ENCODE results near the gene PRCP. TPM values are rescaled to one million over a fixed set of nuclear protein-coding genes. Genes with fewer than 3 reads are reported as not detected.

PRCP gene
- total RNA-seq, 2 donors from 2014 or later: 76.8 to 107 TPM

- Mint-ChIP-seq H3K4me1 (peaks cover 60% of the 10 kb centered on the region), H3K27ac (no peak overlapping the region), H3K36me3 (ENCODE audit: low read depth) (no peaks in the 10 kb centered on the region), H3K9me3 (no peaks in the 10 kb centered on the region), H3K4me3 (no peak overlapping the region), H3K27me3 (ENCODE audit: insufficient read depth) (peaks cover 53% of the 10 kb centered on the region)
- H3K4me3 ChIP-seq (ENCODE audit: low read length): no peak overlapping the region
- WGBS, 2 experiments (ENCODE audit: insufficient coverage in 1 of 2, insufficient read length in 1 of 2): 75 to 83% methylated on average over 1 of the region's 2 CpGs
- H3K9me3 ChIP-seq (ENCODE audit: control insufficient read depth, low read length): no peaks in the 10 kb centered on the region
- no peak for TF ChIP-seq CTCF (conservative IDR thresholded peaks at IDR 0.05)
- H3K9ac ChIP-seq (ENCODE audit: extremely low read depth, low read length, poor library complexity, severe bottlenecking): no peak overlapping the region
- no peaks in the 10 kb centered on the region for H3K36me3 ChIP-seq (ENCODE audit: control insufficient read depth, insufficient read depth, low read length)
- DNase-seq: no peak
- no peak overlapping the region for H3K27ac ChIP-seq (ENCODE audit: low read depth, low read length)
- H3K27me3 ChIP-seq (ENCODE audit: control insufficient read depth, insufficient read depth, low read length, poor library complexity, severe bottlenecking): peaks cover 56% of the 10 kb centered on the region
- H3K4me1 ChIP-seq (ENCODE audit: control insufficient read depth, insufficient read depth, low read length): peaks cover 19% of the 10 kb centered on the region
Measured at GRCh38 chr11:82815406-82815805, 84.8 kb downstream of the PRCP start.

GRCh38 chr11:82814379-82814778 lies 85.9 kb downstream of the PRCP start:
- H3K9ac ChIP-seq (ENCODE audit: extremely low read depth, low read length, poor library complexity, severe bottlenecking): no peak overlapping the region
- peaks cover 66% of the 10 kb centered on the region for H3K27me3 ChIP-seq (ENCODE audit: control insufficient read depth, insufficient read depth, low read length, poor library complexity, severe bottlenecking)
- no peaks in the 10 kb centered on the region for H3K36me3 ChIP-seq (ENCODE audit: control insufficient read depth, insufficient read depth, low read length)
- TF ChIP-seq CTCF (conservative IDR thresholded peaks at IDR 0.05): no peak
- Mint-ChIP-seq H3K27me3 (ENCODE audit: insufficient read depth) (peaks cover 57% of the 10 kb centered on the region), H3K27ac (peak overlapping the region; percentile 1), H3K4me1 (peaks cover 58% of the 10 kb centered on the region), H3K9me3 (no peaks in the 10 kb centered on the region), H3K36me3 (ENCODE audit: low read depth) (no peaks in the 10 kb centered on the region), H3K4me3 (no peak overlapping the region)
- no peak overlapping the region for H3K27ac ChIP-seq (ENCODE audit: low read depth, low read length)
- peaks cover 21% of the 10 kb centered on the region for H3K4me1 ChIP-seq (ENCODE audit: control insufficient read depth, insufficient read depth, low read length)
- no peaks in the 10 kb centered on the region for H3K9me3 ChIP-seq (ENCODE audit: control insufficient read depth, low read length)
- DNase-seq: peak; percentile 47
- 27 to 47% methylated on average over 3 to 4 of the region's 4 CpGs for WGBS, 2 experiments (ENCODE audit: insufficient coverage in 1 of 2, insufficient read length in 1 of 2)
- H3K4me3 ChIP-seq (ENCODE audit: low read length): peak overlapping the region; percentile 6

- H3K36me3 Mint-ChIP-seq (ENCODE audit: low read depth): no peaks in the 10 kb centered on the region
- H3K4me1 Mint-ChIP-seq: peaks cover 47% of the 10 kb centered on the region
- H3K27me3 ChIP-seq (ENCODE audit: control insufficient read depth, insufficient read depth, low read length, poor library complexity, severe bottlenecking): peaks cover 85% of the 10 kb centered on the region
- DNase-seq: peak; percentile 72
- H3K27ac Mint-ChIP-seq: no peak overlapping the region
- H3K9ac ChIP-seq (ENCODE audit: extremely low read depth, low read length, poor library complexity, severe bottlenecking): no peak overlapping the region
- H3K4me1 ChIP-seq (ENCODE audit: control insufficient read depth, insufficient read depth, low read length): peaks cover 21% of the 10 kb centered on the region
- H3K27me3 Mint-ChIP-seq (ENCODE audit: insufficient read depth): peaks cover 76% of the 10 kb centered on the region
- no peak for TF ChIP-seq CTCF (conservative IDR thresholded peaks at IDR 0.05)
- WGBS, 2 experiments (ENCODE audit: insufficient coverage in 1 of 2, insufficient read length in 1 of 2): 76 to 83% methylated on average over 3 to 8 of the region's 8 CpGs
- no peak overlapping the region for H3K4me3 Mint-ChIP-seq
- H3K36me3 ChIP-seq (ENCODE audit: control insufficient read depth, insufficient read depth, low read length): no peaks in the 10 kb centered on the region
- H3K9me3 ChIP-seq (ENCODE audit: control insufficient read depth, low read length): no peaks in the 10 kb centered on the region
- H3K27ac ChIP-seq (ENCODE audit: low read depth, low read length): peak overlapping the region; percentile 28
- no peaks in the 10 kb centered on the region for H3K9me3 Mint-ChIP-seq
- H3K4me3 ChIP-seq (ENCODE audit: low read length): no peak overlapping the region
Measured at GRCh38 chr11:82811369-82811768, 88.9 kb downstream of the PRCP start.

Measured in endodermal cell (in vitro differentiated cells).